Stimulated activated CD8-positive, alpha-beta memory T cell treated with anti-CD3 and anti-CD28 coated beads, Interleukin-7, amount 100 ng/mL, for 4 hours (primary cell): Measurements from ENCODE around the gene CLEC1A.

Experiments used
- DNase-seq, 2 donors: peaks; one replicate each; pipeline ENCODE4 v3.0.0-alpha.2; 2020; ENCODE audit warnings: low read depth in 2 of 2

CLEC1A gene

DNA sequence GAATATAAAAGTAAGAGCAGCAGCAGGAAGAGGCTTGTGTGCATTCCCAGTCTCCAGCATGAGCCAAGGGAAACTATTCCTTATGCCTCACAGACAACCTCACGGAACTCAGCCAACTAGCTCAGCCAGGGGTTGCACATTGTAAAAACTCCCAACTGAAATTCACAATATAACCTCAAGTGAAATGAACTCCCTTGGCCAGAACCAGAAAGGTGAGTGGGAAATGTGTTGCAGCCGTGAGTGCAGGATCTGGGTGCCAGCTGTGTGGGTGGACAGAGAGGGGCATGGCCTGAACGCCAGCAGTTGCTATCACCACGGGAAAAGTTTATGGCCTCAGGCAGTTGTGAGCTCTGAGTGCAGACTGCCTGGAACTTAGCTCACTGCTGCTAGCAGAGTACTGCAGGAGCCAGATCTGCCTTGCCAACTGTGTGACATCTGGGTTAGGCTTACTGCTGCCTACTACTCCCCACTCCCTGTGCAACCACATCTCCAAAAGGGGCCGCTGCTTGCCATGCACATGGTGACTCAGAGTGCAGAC lies 2.3 kb upstream of the CLEC1A start:
- no peak for DNase-seq

DNA sequence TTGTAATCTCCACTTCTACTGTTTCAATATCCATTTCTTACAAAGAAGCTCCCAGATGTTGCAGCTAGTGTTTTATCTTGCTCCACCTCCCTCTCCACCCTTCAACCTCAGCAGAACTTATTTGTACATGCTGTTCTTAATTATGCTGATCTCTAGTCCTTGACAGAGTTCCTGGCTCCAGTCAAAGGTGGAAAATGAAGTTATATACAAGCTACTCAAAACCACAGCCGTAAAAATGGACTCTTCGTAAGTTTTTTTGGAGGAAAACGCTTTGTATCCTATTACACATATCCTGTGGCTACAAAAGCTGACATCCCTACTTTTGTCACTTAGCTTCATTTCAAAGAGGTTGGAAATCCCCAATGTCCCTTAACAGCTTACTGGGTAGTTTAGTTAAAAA lies 1.3 kb downstream of the CLEC1A start:
- DNase-seq, result no peak

DNA sequence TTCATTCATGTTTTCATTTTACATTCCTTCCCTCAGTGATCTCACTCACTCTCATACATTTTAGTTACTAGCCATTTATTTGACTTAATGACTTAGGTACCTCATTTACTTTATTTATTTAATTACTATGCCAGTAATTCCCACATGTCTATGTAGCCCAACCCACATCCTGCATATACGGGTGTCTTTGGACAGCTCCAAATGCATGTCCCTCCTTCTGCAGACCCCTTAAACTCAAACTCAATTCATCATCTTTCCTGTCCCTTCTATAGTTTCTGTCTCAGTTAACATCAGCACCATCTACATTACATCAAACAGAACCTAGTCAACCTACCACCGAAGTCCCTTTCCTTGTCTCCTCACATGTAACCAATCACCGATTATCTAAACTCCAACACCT lies 2.8 kb downstream of the CLEC1A start:
- no peak for DNase-seq

DNA sequence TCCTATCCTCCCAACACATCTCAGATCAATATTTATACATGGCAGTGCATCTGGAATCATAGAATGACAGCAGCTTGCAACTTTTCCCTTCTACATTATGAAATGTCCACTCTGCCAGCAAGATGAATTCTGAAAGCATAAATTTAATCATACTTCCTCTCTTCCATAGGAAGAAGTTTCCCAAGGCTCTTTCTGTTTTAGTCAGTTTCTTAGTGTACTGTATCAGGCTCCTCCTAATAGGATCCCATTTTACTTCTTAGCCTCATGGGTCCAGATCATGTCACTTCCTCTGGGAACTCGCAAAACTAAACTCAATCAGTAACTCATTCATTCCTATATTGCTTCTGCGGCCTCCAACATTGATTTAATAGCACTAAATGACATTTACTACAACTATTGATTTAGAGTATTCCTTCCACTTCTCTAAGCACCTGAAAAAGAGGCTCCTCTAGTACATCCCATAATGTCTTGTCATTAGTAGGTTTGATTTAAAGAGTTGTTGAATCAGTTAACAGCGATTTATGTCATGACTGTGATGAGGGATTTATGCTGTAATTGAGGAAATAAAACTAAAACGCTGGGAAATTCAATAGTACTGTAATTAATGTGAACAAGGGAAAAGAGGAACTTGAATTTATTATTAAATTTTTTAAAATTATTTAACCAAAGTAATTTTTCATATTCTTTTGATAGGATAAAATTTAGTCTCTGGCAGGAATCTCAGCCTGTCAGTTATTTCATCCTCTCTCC lies 4.0 kb downstream of the CLEC1A start:
- DNase-seq, result no peak

DNA sequence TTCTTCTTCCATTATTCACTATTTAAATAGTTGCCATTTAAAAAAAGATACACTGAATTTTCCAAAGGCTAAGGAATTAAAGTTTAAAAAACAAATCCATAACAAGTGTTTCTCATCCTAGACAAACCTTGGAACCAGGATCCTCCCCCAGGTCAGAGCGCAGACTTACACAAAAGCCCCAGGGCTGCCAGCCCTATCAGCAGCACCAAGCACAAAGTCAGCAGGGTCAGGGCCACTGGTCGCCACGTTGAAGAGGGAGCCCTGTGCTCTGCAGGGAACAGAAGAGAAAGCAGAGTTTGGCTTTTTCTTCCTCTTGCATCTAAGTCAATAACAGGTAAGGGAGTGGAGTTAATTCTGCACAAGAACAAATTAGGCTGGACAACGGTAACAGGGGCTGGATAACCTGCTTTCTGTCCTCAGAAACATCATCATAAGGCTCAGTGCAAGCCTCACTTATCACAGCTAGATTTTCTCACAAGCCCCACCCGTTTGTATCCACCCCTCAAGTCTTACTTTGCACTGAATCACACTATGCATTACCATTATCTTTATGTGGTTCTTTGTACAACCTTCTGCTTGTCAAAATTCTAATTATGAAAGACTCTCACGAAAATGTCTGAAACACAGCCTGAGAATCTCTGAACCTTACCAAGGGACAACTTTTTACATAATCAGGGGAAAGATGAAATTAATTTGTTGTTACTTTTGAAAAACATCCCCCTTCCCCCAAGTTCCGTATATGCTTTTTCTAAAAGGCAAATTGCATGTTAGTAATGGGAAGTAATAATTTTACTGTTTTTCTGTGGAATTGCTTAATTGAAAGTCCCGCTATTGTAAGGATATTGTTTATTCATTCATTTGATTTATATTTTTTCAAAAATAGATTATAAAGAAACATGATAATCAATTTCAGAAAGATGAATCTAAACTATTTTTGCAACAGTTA lies 9.6 kb downstream of the CLEC1A start:
- no peak for DNase-seq

DNA sequence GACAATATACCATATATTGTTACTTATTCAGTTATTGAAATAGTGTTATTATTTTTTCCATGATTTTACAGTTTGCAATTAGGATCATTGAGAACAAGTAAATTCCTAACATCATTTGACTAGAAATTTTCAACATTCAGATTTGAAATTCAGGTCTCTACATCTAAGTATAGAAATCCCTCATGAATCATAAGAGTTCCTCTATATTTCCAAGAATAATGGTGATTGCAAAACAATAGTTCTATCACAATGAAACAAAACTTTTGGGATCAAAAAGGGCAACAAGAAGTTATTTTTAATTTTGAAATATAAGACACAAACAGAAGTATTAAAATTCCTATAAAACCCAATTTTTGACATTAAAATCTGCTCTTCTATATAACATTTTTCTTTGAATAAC lies 10.8 kb downstream of the CLEC1A start:
- DNase-seq, result no peak

DNA sequence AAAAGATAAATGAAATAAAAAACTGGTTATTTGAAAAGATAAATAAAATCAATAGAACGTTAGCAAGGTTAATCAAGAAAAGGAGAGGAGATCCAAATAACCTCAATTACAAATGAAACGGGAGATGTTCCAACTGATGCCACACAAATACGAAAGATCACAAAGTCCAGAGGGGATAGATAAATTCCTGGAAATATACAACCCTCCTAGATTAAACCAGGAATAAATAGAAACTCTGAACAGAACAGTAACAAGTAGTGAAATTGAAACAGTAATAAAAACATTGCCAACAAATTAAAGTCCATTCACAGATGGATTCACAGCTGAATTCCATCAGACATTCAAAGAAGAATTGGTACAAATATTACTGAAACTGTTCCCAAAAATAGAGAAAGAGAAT lies 12.4 kb downstream of the CLEC1A start:
- DNase-seq, result no peak

DNA sequence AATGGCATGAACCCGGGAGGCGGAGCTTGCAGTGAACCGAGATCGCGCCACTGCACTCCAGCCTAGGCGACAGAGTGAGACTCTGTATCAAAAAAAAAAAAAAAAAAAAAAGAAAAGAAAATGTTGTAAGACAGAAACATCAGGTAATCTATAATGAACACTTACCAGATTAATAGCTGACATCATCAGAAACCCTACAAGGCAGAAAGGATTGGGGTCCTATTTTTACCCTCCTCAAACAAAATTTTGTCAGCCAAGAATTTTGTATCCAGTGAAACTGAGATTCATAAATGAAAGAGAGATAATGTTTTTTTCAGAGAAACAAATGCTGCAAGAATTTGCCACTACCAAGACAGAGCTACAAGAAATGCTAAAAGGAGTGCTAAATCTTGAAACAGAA lies 14.1 kb downstream of the CLEC1A start:
- DNase-seq, result no peak

DNA sequence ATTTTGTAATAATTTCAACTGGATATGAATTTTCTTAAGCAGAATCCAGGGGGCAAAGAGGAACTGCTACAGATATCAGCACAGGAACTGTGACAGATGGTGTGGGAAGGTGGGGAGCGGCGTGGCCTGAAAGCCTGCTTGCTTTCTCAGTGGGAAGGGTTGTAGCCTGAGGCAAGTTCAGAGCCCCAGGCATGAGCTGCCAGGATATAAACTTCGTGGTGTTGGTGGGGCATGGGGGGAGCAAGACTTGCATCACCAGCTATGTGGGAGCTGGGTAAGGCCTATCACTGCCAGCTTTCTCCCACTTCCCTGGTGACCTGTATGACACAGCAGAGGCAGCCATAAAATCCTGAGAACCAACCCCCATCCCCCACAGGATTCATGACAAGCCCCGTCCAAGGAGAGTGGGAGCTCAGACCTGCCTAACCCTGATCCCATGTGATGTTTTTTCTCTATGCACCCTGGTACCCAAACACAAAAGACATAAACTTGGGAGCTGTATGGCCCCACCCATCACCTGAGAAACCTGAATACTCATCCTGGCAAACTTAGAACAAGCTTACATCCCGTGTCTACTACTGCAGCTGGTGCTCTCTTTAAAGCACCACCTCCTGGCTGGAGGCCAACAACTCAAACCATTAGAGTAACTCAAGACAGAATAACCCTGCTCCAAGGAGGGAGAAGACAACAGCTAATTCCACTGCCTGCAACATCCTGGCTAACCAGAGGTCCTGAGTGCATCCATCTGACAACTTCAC lies 16.5 kb downstream of the CLEC1A start:
- no peak for DNase-seq

DNA sequence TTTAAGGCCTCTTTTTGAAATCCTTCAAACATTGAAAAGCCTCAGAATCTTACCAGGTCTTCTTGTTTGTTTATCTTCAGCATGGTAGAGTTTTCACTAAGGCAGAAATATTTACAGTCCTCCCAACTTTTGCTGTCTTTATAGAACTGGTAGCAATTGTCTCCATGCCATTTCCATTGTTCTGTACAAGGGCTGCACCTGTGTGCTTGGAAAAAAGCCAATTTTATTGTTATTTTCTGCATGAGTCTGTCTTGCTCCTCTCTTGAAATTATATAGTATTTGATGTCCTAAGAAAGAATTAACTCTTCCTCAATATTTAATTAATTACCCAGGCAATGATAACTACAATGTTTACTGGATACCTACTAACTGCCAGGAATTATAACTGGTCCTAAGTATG lies 23.3 kb downstream of the CLEC1A start:
- no peak for DNase-seq

DNA sequence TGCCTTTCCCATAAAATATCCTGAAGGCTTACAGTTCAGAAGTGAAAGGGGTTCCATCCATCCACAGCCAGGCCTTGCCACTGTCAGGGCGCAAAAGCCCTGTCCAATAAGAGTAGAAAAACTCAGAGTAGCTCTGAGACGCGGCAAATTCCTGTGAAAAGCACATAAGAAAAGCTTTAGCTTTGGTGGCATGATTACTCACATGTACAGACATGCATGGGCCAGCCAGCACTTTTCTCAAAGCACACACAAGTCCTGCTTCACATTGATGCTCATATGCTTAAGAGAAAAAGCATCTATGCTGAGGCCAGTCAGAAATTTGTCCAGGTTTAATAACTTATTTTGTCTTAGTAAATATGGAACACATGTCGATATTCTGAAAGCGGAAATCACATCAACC lies 25.5 kb downstream of the CLEC1A start:
- DNase-seq, result no peak

DNA sequence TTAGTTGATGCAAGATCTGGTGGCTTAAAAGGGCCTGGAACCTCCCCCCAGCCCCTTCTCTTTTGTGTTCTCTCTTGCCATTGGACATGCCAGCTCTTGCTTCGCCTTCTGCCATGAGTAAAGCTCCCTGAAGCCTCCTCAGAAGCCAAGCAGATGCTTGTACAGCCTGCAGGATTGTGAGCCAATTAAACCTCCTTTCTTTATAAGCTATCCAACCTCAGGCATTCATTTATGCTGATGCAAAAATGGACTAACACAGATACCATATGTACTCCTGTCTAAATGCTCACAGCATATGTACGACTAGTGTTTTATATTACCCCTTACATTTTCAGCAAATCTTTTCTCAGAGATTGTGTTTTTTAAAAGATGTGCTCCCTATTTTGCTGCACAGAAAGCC lies 26.7 kb downstream of the CLEC1A start:
- DNase-seq, result no peak

DNA sequence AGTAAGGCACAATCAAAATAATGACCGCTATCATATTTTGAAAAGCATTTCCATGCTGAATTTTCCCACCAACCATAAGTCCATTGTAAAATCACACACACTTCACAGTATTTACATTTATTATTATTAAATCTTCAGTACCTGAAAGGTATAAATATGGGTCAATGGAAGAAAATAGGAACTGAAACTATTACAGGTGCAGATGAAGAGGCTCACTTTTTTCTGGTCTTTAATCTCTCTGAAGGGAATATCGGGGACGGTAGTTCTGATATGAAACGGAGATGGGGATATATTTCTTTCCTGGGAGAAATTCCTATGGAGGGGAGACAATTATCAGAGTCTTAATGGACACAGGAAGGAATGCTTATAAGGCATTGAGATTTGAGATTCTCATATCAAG lies 28.4 kb downstream of the CLEC1A start:
- no peak for DNase-seq

DNA sequence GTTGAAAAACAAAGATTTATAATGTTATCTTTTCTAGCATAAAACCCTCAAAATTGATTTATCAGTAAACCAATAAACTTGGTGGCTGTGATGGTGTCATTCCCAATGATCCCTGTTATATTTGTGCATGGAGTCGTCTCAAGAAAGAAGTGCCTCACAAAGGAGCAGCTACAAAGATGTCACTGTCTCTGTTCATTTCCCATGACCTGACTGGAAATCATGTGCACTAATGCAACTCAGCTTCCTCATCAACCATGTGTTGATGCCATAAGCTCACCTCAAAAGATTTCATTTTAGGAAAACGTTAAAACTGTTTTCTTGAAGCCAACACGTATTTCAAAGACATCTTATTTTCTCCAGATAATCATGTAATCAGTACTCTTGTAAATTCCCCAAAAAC lies 28.8 kb downstream of the CLEC1A start:
- no peak for DNase-seq

DNA sequence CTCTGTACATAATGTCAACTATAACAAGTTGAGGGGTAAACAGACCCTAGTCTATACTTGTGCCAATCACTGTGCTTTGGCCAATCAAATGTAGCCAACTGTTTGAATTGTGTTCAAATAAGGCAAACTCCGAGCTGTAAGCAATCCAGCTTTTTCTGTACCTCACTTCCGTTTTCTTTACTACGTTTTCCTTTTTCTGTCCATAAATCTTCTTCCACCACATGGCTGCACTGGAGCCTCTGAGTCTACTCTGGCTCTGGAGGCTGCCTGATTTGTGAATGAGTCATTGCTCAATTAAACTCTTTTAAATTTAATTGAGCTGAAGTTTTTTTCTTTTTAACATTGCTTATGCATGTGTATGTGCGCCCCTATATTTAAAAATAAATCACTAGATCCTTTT lies 29.7 kb downstream of the CLEC1A start:
- no peak for DNase-seq

DNA sequence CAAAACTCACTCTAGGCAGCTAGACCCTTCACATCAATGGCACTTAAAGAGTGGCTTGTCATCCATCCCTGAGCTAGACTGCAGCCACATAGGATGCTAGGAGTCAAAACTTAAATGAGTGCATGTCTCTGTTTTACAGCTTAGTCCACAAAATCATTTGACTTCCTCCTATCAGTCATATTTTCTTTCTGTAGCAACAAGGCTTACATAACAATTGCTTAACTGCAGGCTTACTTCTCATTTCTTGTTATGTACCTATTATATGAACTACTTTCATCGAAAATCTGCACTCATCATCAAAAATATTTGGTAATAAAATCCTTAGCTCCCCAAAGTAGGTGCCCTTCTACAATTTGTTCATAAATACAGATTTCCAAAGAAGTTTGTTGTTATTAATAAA lies 30.1 kb downstream of the CLEC1A start:
- no peak for DNase-seq

DNA sequence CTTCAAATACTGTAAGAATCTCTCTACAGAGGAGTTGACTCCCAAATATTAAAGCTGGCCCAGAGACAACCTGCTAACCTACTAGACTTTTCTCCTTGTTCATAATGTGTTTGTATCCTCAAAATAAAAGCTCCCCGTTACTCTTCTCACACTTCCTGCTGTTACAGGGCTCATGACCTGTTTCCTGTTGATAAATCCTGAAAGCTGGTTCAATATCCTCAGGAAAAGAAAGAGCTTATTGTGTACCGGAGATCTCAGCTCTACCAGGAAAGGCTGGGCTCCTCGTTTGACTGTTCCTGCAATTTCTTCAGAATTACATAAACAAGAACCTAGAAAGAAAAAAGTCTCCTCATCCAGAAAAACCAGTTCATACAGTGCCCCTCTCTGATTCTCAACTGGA lies 30.8 kb downstream of the CLEC1A start:
- no peak for DNase-seq

DNA sequence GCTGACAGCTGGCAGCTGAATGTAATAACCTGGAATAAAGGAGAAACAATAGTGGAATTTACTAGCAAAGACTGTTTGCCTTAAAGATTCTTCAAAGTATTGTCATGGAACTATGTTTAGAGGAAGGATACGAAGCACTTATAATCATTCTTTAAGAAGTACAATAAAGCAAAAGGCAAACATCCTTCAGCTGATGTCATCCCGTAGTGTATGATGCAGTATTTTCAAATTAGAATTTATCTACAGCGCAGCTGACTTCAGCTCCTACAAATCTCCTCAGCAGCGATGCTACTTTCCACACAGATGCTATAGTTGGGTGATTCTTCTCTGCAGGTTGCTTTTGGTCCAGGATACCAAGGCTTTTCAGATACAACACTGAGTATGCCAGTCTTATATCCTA lies 31.5 kb downstream of the CLEC1A start:
- no peak for DNase-seq

DNA sequence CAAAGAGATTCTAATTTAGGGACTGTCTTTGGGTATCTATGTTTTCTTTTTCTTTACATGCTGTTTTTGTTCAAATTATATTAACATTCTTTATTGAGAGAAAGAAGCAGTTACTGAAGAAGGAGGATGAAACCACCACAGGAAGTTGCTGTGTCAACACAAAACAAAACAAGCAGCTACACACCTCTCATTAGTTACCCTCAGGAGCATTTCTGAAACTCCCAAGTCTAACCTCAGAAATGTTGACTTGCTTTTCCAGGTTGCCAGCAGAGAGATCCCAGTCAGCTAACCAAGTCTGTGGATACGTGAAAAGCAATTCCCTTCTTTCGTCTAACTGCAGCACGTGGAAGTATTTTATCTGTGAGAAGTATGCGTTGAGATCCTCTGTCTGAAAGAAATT lies 33.5 kb downstream of the CLEC1A start:
- DNase-seq, result no peak

DNA sequence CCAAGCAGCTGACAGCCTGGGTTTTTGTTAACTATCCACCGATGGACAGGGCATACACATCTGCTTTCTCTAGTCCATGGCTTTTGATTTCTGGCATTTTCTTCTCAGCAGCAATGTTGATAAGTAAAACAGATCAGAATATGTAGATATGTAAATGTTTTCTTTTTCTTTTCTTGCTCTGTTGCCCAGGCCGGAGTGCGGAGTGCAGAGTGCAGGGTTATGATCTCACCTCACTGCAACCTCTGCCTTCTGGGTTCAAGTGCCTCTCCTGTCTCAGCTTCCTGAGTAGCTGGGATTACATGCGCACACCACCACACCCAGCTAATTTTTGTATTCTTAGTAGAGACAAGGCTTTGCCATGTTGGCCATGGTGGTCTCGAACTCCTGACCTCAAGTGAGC lies 40.4 kb downstream of the CLEC1A start:
- no peak for DNase-seq

DNA sequence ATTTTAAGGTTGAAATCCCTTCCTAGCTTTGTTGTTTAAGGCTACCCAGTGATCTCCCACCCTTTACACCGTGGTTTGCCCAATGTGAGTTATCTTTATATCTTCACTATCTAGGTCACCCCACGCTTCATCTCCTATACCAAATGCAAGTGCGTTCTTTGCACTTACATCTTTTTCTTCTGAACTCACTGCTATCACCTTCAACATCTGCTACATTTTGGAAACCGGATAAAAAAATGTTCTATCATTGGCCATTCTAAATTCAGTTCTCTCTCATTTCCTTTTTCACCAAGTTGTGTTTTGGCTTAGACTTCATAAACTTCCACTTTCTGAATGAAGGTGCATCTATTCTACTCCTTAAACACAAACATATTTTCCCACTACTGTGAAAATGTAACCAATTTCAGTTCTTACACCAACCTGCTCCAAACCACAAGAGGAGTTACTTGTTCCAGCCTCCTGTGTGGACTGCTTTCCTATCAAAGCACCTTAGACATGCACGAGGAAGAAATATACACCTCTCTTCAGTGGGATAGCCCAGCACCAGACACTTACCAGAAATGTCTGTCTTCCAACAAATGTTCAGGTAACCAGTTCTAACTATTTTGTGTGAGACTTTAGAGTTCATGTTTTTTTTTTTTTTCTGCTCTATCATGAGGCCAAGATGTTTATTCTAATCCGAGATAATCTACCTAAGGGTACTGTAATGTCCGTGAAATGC lies 46.4 kb downstream of the CLEC1A start:
- DNase-seq, result no peak

DNA sequence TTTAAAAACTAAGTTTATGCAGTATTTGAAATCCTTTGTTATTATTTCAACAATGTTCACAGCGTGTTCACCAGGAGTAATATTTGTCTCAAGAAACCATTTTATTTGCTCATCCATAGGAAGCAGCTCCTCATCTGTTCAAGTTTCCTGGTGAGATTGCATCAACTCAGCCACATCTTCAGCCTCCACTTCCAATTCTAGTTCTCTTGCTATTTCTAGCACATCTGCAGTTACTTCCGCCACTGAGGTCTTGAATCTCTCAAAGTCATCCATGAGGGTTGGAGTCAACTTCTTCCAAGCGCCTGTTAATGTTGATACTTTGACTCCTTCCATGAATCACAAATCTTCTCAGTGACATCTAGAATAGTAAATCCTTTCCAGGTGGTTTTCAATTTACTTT lies 50.3 kb downstream of the CLEC1A start:
- DNase-seq, result no peak
